ENCODE results near the gene MRPL10.

Gene MRPL10

GRCh38 chr17:47789611-47790561, 41.5 kb downstream of the MRPL10 start (continued):
- TF ChIP-seq PRDM4 (tag by site-specific recombination; IDR thresholded peaks at IDR 0.05), result no peak
- TF ChIP-seq KLF16 (tag by site-specific recombination; IDR thresholded peaks at IDR 0.05), result no peak; the same call in 1 of the 2 replicates
- TF ChIP-seq ZNF585B (tag by site-specific recombination; IDR thresholded peaks at IDR 0.05), result no peak
- no peak for TF ChIP-seq ZNF274 (IDR thresholded peaks at IDR 0.05; ENCODE audit: low read length)
- TF ChIP-seq ZNF274 (tag by site-specific recombination; IDR thresholded peaks at IDR 0.05; ENCODE audit: borderline replicate concordance), result no peak
- TF ChIP-seq ZBTB44 (tag by site-specific recombination; IDR thresholded peaks at IDR 0.05), result no peak
- no peak for TF ChIP-seq PRDM1 (tag by site-specific recombination; IDR thresholded peaks at IDR 0.05)
- TF ChIP-seq GLIS1 (tag by site-specific recombination; IDR thresholded peaks at IDR 0.05), result peak; percentile 61
- no peak for TF ChIP-seq ZNF626 (tag by site-specific recombination; IDR thresholded peaks at IDR 0.05)
- TF ChIP-seq ZNF362 (tag by site-specific recombination; IDR thresholded peaks at IDR 0.05), result no peak
- TF ChIP-seq ZNF76 (tag by site-specific recombination; IDR thresholded peaks at IDR 0.05; ENCODE audit: borderline replicate concordance, low read depth), result no peak; the same call in 1 of the 2 replicates
- TF ChIP-seq ZNF148 (tag by site-specific recombination; IDR thresholded peaks at IDR 0.05; ENCODE audit: borderline replicate concordance), result no peak
- no peak for TF ChIP-seq ZNF555 (tag by site-specific recombination; conservative IDR thresholded peaks at IDR 0.05)
- TF ChIP-seq ZNF174 (tag by site-specific recombination; IDR thresholded peaks at IDR 0.05), result no peak
- TF ChIP-seq ZNF366 (tag by site-specific recombination; conservative IDR thresholded peaks at IDR 0.05), result 0 out of 2 replicates have a peak, but pooled peaks have one; percentile 31
- TF ChIP-seq RBAK (tag by site-specific recombination; IDR thresholded peaks at IDR 0.05), result no peak
- peak; percentile 84; the same call in 1 of the 2 replicates for TF ChIP-seq ZNF777 (tag by site-specific recombination; IDR thresholded peaks at IDR 0.05; ENCODE audit: borderline replicate concordance)
- no peak for TF ChIP-seq ZNF133 (tag by site-specific recombination; IDR thresholded peaks at IDR 0.05)
- TF ChIP-seq ZBTB20 (tag by site-specific recombination; IDR thresholded peaks at IDR 0.05), result peak; percentile 88
- no peak for TF ChIP-seq ZNF155 (tag by site-specific recombination; IDR thresholded peaks at IDR 0.05)
- TF ChIP-seq ZNF354C (tag by site-specific recombination; IDR thresholded peaks at IDR 0.05; ENCODE audit: borderline replicate concordance, low read depth), result no peak
- no peak for TF ChIP-seq INSM2 (tag by site-specific recombination; IDR thresholded peaks at IDR 0.05)
- no peak for TF ChIP-seq ZNF10 (tag by site-specific recombination; IDR thresholded peaks at IDR 0.05)
- no peak for TF ChIP-seq TSHZ1 (tag by site-specific recombination; IDR thresholded peaks at IDR 0.05; ENCODE audit: borderline replicate concordance)
- TF ChIP-seq ZFP3 (tag by site-specific recombination; IDR thresholded peaks at IDR 0.05; ENCODE audit: low read depth), result no peak
- no peak for TF ChIP-seq ZNF473 (tag by site-specific recombination; IDR thresholded peaks at IDR 0.05)

All from HEK293 (cell line).